OCI-LY3 (cell line): ENCODE data around the gene MACF1.

Source experiments
- EZH2phosphoT487 ChIP-seq: fragments of 200-600 bp; shearing (Covaris generic); IDR thresholded peaks from 2 replicates; pipeline ENCODE4 v1.6.1; 2018; ENCODE audit warnings: antibody characterized with exemption, mixed run types, low read depth
- TF ChIP-seq, protein P1 (sequence below): fragments of 200-600, 300-600 bp; sonication (generic); IDR thresholded peaks from 2 replicates; pipeline ENCODE4 v1.5.1; 2014; ENCODE audit warnings: antibody characterized with exemption, low read length, low read depth

GRCh38 chr1:39370602-39371001 is 166.1 kb downstream of the MACF1 start:
- TF ChIP-seq, protein P1, sequence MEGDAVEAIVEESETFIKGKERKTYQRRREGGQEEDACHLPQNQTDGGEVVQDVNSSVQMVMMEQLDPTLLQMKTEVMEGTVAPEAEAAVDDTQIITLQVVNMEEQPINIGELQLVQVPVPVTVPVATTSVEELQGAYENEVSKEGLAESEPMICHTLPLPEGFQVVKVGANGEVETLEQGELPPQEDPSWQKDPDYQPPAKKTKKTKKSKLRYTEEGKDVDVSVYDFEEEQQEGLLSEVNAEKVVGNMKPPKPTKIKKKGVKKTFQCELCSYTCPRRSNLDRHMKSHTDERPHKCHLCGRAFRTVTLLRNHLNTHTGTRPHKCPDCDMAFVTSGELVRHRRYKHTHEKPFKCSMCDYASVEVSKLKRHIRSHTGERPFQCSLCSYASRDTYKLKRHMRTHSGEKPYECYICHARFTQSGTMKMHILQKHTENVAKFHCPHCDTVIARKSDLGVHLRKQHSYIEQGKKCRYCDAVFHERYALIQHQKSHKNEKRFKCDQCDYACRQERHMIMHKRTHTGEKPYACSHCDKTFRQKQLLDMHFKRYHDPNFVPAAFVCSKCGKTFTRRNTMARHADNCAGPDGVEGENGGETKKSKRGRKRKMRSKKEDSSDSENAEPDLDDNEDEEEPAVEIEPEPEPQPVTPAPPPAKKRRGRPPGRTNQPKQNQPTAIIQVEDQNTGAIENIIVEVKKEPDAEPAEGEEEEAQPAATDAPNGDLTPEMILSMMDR: no peak
- no peak for TF ChIP-seq EZH2phosphoT487
